Kidney tubule cell (primary cell): ENCODE measurements around the gene SLC38A10.
A peak's percentile ranks its signal among the peaks of the same experiment; 100 is the strongest.

Experiments
- DNase-seq: peaks from one replicate; pipeline ENCODE4 v3.0.0-alpha.2; 2018; ENCODE audit warnings: low spot score

SLC38A10 gene

GRCh38 chr17:81207610-81208581 is 87.2 kb downstream of the SLC38A10 start:
- no peak for DNase-seq

- DNase-seq, result no peak
Measured at GRCh38 chr17:81206657-81207056, 88.5 kb downstream of the SLC38A10 start.

DNA sequence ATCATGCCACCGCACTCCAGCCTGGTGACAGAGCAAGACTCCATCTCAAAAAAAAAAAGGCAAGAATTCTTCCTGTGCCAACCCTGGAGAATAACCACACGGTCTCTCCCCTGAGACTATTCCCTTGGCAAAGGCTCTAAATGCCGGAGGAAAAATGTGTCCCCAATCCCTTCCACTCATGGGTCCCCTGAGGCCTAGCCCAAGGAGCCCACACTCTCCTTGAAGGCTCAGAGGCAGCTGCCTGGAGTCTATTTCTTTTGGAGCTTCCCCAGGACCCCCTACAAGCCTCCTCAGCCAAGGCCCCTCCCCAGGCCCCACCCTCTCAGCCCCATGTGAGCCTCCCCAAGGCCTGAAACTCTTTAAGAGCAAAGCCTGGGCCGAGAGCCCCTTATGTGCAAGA is 88.9 kb downstream of the SLC38A10 start:
- DNase-seq, result no peak

- no peak for DNase-seq
Measured at GRCh38 chr17:81204578-81204977, 90.5 kb downstream of the SLC38A10 start.

DNA sequence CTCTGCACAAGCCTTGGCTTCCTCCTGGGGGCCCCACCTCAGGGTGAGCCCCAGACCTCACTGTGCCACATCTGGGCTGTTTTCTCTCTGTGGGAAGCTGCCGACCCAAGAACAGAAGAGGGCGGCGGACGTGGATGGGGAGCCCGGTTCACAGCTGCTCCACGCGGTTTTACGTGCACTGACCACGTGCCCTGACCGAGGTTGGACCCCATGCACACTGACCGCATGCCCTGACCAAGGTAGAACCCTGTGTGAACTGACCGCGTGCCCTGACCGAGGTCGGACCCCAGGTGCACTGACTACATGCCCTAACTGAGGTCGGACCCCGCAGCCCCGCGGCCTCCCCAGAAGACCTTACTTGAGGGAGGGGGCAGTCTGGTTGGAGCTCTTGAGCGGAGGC is 92.0 kb downstream of the SLC38A10 start:
- no peak for DNase-seq

DNA sequence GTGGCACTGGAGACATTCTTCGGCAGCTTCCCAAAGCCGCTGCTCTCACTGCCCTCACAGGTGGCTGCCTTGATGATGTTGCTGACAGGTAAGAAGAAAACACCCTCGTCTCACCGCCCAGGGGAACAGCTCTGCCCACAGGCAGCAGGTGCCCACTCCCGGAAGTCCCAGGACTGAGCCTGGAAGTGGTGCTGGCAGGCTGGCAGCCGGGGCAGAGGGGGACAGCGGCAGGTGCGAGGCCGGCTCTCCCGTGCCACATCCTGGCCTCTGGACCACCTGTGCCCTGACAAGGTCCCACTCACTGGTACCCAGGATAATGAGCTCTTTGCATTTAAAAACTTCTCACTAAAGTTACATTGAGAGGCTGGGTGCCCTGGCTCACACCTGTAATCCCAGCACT is 92.8 kb downstream of the SLC38A10 start:
- no peak for DNase-seq

DNA sequence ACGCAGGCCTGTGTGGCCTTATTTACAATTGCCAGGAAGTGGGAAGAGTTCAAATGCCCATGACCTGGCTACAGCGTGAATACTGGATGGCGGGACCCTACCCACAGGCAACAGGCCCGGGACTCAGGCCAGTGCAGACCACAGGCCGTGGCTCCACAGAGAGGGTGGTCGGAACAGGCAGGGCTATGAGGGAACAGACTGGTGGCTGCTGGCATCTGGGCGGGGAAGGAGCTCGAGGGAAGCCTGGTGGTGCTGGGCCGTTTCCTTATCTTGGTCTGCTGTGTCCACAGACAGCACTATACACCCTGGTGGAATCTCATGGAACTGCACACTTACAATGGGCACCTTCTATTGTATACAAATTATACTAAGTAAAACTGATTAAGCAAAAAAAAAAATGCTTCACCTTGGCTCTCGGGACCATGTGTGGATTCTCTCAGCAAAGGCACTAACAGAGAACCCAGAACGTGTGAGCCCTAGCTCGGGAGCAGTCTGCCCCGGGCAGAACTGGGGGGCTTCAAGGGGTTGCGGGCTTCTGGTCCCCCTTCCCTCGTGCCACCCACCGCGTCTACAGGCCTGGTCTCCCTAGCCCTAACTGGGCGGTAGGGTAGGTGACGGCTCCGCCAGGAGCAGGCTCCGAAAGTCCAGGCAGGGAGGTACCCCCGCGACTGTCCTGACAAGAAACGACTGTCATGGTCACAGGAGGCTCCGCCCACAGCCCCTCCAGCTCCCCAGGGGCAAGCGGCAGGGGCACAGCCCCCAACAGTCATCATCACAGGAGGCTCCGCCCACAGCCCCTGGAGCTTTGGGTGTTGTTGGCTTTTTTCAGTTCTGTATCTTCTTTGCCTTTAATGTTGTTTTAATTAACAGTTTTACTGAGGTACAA is 94.2 kb downstream of the SLC38A10 start:
- DNase-seq, result peak; percentile 58

GRCh38 chr17:81200201-81200600 is 94.9 kb downstream of the SLC38A10 start:
- no peak for DNase-seq

DNA sequence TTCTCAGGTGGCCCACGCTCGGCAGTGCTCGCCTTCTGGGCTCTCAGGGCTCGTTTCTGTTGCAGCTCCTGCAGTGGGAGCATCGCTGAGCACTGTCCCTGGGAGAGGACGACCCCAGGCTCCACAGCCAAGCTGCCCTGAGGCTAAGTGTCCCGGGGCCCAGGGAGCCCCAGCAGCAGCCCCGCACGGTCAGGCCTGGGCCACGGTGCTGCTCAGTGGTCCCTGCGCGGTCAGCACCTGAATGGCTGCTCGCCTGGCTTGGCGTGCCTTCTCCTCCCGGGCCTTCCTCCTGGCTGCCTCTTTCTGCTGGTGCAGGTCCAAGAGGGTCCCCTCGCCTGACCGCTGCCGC is 95.7 kb downstream of the SLC38A10 start:
- no peak for DNase-seq

GRCh38 chr17:81198826-81199481 is 96.2 kb downstream of the SLC38A10 start:
- no peak for DNase-seq

DNA sequence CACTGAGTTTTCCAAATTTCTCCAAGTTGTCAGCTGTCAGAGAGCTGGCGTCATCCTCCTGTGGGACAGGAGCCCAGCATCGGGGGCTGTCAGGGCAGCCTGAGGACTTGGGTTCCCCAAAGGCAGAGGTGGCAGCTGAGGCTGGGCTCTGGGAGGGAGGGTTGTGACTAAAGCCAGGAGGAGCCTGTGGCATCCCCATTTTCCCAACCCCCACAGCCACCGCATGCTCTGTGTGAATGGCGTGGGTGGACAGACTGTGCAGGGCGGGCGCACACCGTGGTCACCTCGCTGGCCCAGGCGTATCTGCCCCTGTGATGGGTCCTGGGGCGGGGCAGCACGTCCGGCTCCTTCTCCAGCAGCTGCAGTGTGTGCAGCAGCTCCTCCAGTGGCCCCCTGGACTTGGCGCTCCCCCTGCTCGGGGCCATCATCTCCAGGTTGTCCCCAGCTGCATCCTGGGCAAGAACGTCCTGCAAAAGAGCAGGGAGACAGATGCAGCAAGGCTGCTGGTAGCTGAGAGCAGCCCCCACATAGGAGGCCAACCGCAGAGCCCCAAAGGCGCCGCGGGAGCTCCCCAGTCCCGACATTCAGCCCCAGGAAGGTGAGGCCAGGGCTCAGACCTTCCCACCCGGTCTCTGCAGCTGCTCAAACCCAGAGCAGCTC is 97.1 kb downstream of the SLC38A10 start:
- DNase-seq, result no peak

GRCh38 chr17:81197409-81197795 is 97.7 kb downstream of the SLC38A10 start:
- DNase-seq, result no peak

- peak; percentile 26 for DNase-seq
Measured at GRCh38 chr17:81196505-81197408, 98.3 kb downstream of the SLC38A10 start.

- DNase-seq, result no peak
Measured at GRCh38 chr17:81195941-81196495, 99.1 kb downstream of the SLC38A10 start.
